ENCODE results near the gene ABI3. TPM values are rescaled to one million over a fixed set of nuclear protein-coding genes. Genes with fewer than 3 reads are reported as not detected.
A peak's percentile ranks its signal among the peaks of the same experiment; 100 is the strongest.

Gene ABI3
- total and polyA plus RNA-seq, 8 donors, result 1.3 to 72.4 (median 6.8) TPM

GRCh38 chr17:49225554-49226236 lies 15.2 kb downstream of the ABI3 start:
- Histone ChIP-seq H3K9me3 (no peaks in the 10 kb centered on the region), H3K4me3 (no peak overlapping the region), H3K36me3 (no peaks in the 10 kb centered on the region), H3K27ac (no peak overlapping the region), H3K27me3 (peaks cover 11 to 96% (median 61%) of the 10 kb centered on the region in 3 donors), H3K4me1 (peaks cover 23 to 45% (median 33%) of the 10 kb centered on the region in 4 donors)
- DNase-seq, result no peak
- WGBS, 5 donors, result 75 to 86% (median 81%) methylated on average over 8 of the region's 8 CpGs
- intact Hi-C loops (cut with DNase I; ENCODE audit: low total_unique reads), result loop anchor here (5.0 to 10.0 kb wide), 2 partner anchors 43 to 61 kb away; no protein-coding TSS in a partner anchor
- TF ChIP-seq EP300 (IDR thresholded peaks at IDR 0.05) (no peak), POLR2AphosphoS5 (IDR thresholded peaks at IDR 0.05) (no peak), POLR2A (IDR thresholded peaks at IDR 0.05) (no peak), CTCF (IDR thresholded peaks at IDR 0.05) (no peak)

- H3K4me3 ChIP-seq, result no peak overlapping the region
- TF ChIP-seq CTCF (IDR thresholded peaks at IDR 0.05) (no peak), POLR2AphosphoS5 (IDR thresholded peaks at IDR 0.05) (no peak), POLR2A (IDR thresholded peaks at IDR 0.05) (no peak), EP300 (IDR thresholded peaks at IDR 0.05) (no peak)
- no peaks in the 10 kb centered on the region for H3K36me3 ChIP-seq
- H3K4me1 ChIP-seq, result peaks cover 23 to 56% (median 41%) of the 10 kb centered on the region in 4 donors
- H3K27ac ChIP-seq, result no peak overlapping the region
- intact Hi-C loops (cut with DNase I; ENCODE audit: low total_unique reads), result loop anchor here (5.0 to 10.0 kb wide), 2 partner anchors 45 to 62 kb away; no protein-coding TSS in a partner anchor
- H3K27me3 ChIP-seq, result peaks cover 11 to 89% (median 60%) of the 10 kb centered on the region in 3 donors
- no peak for DNase-seq
- WGBS, 5 donors, result 41 to 83% (median 68%) methylated on average over 3 of the region's 3 CpGs
- no peaks in the 10 kb centered on the region for H3K9me3 ChIP-seq
Measured at GRCh38 chr17:49226771-49227435, 16.4 kb downstream of the ABI3 start.

- TF ChIP-seq EP300 (IDR thresholded peaks at IDR 0.05), result no peak
- peak in 1 of 3 donors; percentile 46 for TF ChIP-seq POLR2AphosphoS5 (IDR thresholded peaks at IDR 0.05)
- TF ChIP-seq POLR2A (IDR thresholded peaks at IDR 0.05), result no peak
- peak in 5 of 7 experiments; percentile 74 to 82 (median 77) for TF ChIP-seq CTCF (IDR thresholded peaks at IDR 0.05)
- Histone ChIP-seq H3K27ac (no peak overlapping the region), H3K36me3 (no peaks in the 10 kb centered on the region), H3K9me3 (no peaks in the 10 kb centered on the region), H3K4me1 (peaks cover 23 to 55% (median 41%) of the 10 kb centered on the region in 4 donors), H3K27me3 (peaks cover 11 to 82% (median 55%) of the 10 kb centered on the region in 3 donors), H3K4me3 (no peak overlapping the region)
- intact Hi-C loops (cut with DNase I; ENCODE audit: low total_unique reads), result loop anchor here (5.0 to 10.0 kb wide), 2 partner anchors 45 to 63 kb away; no protein-coding TSS in a partner anchor
- 12 to 19% (median 14%) methylated on average over 5 of the region's 5 CpGs for WGBS, 5 donors
- DNase-seq, result peak; percentile 82 to 87
Measured at GRCh38 chr17:49227436-49228261, 17.1 kb downstream of the ABI3 start.

Measured in stomach (tissue), 9 donors.